GM23338 (cell line): ENCODE measurements around the gene PRUNE1. TPM values are rescaled to one million over a fixed set of nuclear protein-coding genes. Genes with fewer than 3 reads are reported as not detected.

Experiments used
- ATAC-seq: fragments of 200-7000 bp; cut with Tn5 transposase; 3 replicates; pipeline ENCODE4 v1.9.1; 2020
- DNase-seq: peaks from one replicate; pipeline ENCODE4 v3.0.0-alpha.2; 2015; ENCODE audit warnings: low spot score
- H2AFZ ChIP-seq: fragments of 200-600 bp; sonication (generic); 2 replicates; pipeline ENCODE4 v1.8.0; 2016; ENCODE audit warnings: antibody characterized with exemption, mild to moderate bottlenecking, moderate library complexity
- H3F3A ChIP-seq: fragments of 200-600 bp; sonication (generic); replicated peaks from 2 replicates; pipeline ENCODE4 v1.8.0; 2017; ENCODE audit warnings: antibody characterized with exemption, mixed run types, low read depth
- H3K27ac ChIP-seq: fragments of 200-600 bp; sonication (generic); 2 replicates; pipeline ENCODE4 v1.6.1; 2016; ENCODE audit warnings: low read depth
- H3K27me3 ChIP-seq: fragments of 200-600 bp; sonication (generic); 2 replicates; pipeline ENCODE4 v1.8.0; 2016; ENCODE audit warnings: mild to moderate bottlenecking, mixed run types, moderate library complexity; ENCODE audit not compliant: insufficient read depth
- H3K36me3 ChIP-seq: fragments of 200-600 bp; sonication (generic); 2 replicates; pipeline ENCODE4 v1.8.0; 2016; ENCODE audit warnings: mild to moderate bottlenecking; ENCODE audit not compliant: insufficient read depth
- H3K4me1 ChIP-seq: fragments of 200-600 bp; sonication (generic); 2 replicates; pipeline ENCODE4 v1.8.0; 2016; ENCODE audit warnings: mild to moderate bottlenecking, moderate library complexity; ENCODE audit not compliant: insufficient read depth
- H3K4me2 ChIP-seq: fragments of 200-600 bp; sonication (generic); 2 replicates; pipeline ENCODE4 v1.7.1; 2017; ENCODE audit warnings: mixed run types
- H3K4me3 ChIP-seq: fragments of 200-600 bp; sonication (generic); 2 replicates; pipeline ENCODE4 v1.6.1; 2016; ENCODE audit warnings: mixed run types
- H3K79me2 ChIP-seq: fragments of 200-600 bp; sonication (generic); replicated peaks from 2 replicates; pipeline ENCODE4 v1.8.0; 2017; ENCODE audit warnings: mild to moderate bottlenecking; ENCODE audit not compliant: insufficient read depth
- H3K9me2 ChIP-seq: fragments of 200-600 bp; sonication (generic); 2 replicates; pipeline ENCODE4 v1.8.0; 2017; ENCODE audit not compliant: insufficient read depth
- H4K20me1 ChIP-seq: fragments of 200-600 bp; sonication (generic); replicated peaks from 2 replicates; pipeline ENCODE4 v1.8.0; 2017; ENCODE audit warnings: mild to moderate bottlenecking; ENCODE audit not compliant: insufficient read depth
- H3K27ac Mint-ChIP-seq: 2 replicates; pipeline ENCODE4 v1.8.0; 2020; ENCODE audit warnings: inconsistent platforms, mild to moderate bottlenecking, moderate library complexity, mixed read lengths
- H3K27me3 Mint-ChIP-seq: 3 replicates; pipeline ENCODE4 v1.8.0; 2022; ENCODE audit warnings: low read depth, mild to moderate bottlenecking, moderate library complexity, mixed read lengths, inconsistent platforms; ENCODE audit not compliant: insufficient read depth, poor library complexity
- H3K36me3 Mint-ChIP-seq: 3 replicates; pipeline ENCODE4 v1.8.0; 2021; ENCODE audit warnings: low read depth, mild to moderate bottlenecking, inconsistent platforms, moderate library complexity, mixed read lengths
- H3K4me1 Mint-ChIP-seq: 3 replicates; pipeline ENCODE4 v1.8.0; 2020; ENCODE audit warnings: mild to moderate bottlenecking, inconsistent platforms, mixed read lengths
- H3K4me3 Mint-ChIP-seq: 3 replicates; pipeline ENCODE4 v1.8.0; 2021; ENCODE audit warnings: moderate library complexity, mild to moderate bottlenecking, inconsistent platforms, mixed read lengths
- H3K9me3 Mint-ChIP-seq: 3 replicates; pipeline ENCODE4 v1.8.0; 2020; ENCODE audit warnings: moderate library complexity, mild to moderate bottlenecking, inconsistent platforms, mixed read lengths
- CREB1 ChIP-seq: fragments of 250-450 bp; sonication (Bioruptor Pico); IDR thresholded peaks from 2 replicates; pipeline ENCODE4 v1.5.0; 2020; ENCODE audit warnings: low read depth, mild to moderate bottlenecking, moderate library complexity
- EZH2 ChIP-seq: fragments of 200-600 bp; sonication (generic); IDR thresholded peaks from one replicate; pipeline ENCODE4 v1.8.0; 2017; ENCODE audit warnings: antibody characterized with exemption, mild to moderate bottlenecking, low read depth; ENCODE audit not compliant: unreplicated experiment
- EZH2phosphoT487 ChIP-seq: fragments of 200-600 bp; sonication (generic); IDR thresholded peaks from one replicate; pipeline ENCODE4 v1.8.1; 2018; ENCODE audit warnings: antibody characterized with exemption; ENCODE audit not compliant: unreplicated experiment
- JUNB ChIP-seq: IDR thresholded peaks from one replicate; pipeline ENCODE4 v1.6.1; 2016; ENCODE audit warnings: antibody characterized with exemption; ENCODE audit not compliant: unreplicated experiment
- NANOG ChIP-seq: IDR thresholded peaks from 2 replicates; pipeline ENCODE4 v1.6.1; 2016; ENCODE audit warnings: antibody characterized with exemption, borderline replicate concordance
- POLR2AphosphoS5 ChIP-seq: IDR thresholded peaks from 2 replicates; pipeline ENCODE4 v1.6.1; 2016; ENCODE audit warnings: antibody characterized with exemption, low read depth
- ZNF331 ChIP-seq: fragments of 250-450 bp; sonication (Bioruptor Pico); IDR thresholded peaks from 2 replicates; pipeline ENCODE4 v1.5.0; 2020; ENCODE audit warnings: low read depth, mild to moderate bottlenecking, moderate library complexity
- polyA plus RNA-seq: library from polyadenylated mRNA; unstranded; fragments of >200 nt; fragmentation: Nextera tagmentation; extraction: Ambion mirVana; gene quantifications from 2 replicates; pipeline ENCODE4 v1.2.1, GENCODE V29; 2016
- total RNA-seq: library from RNA; depleted of rRNA; stranded (reverse); fragments of >200 nt; shearing (Covaris generic); gene quantifications from 2 replicates; pipeline ENCODE4 v1.2.3, GENCODE V29; 2014
- TF ChIP-seq, protein P1 (sequence below), 2 experiments: fragments of 200-600 bp in 1 of 2; sonication (generic) in 1 of 2; conservative IDR thresholded peaks; 2 replicates each; pipeline versions ENCODE4 v1.5.1 to v1.6.1; 2016 to 2017; ENCODE audit warnings: antibody characterized with exemption in 2 of 2, low read depth in 2 of 2, mild to moderate bottlenecking in 2 of 2, moderate library complexity in 1 of 2
- TF ChIP-seq, protein P2 (sequence below): IDR thresholded peaks from one replicate; pipeline ENCODE4 v1.6.1; 2018; ENCODE audit warnings: antibody characterized with exemption; ENCODE audit not compliant: unreplicated experiment
- TF ChIP-seq, protein P3 (sequence below): IDR thresholded peaks from 2 replicates; pipeline ENCODE4 v1.6.1; 2016; ENCODE audit warnings: antibody characterized with exemption

Gene PRUNE1
- total and polyA plus RNA-seq, 2 experiments from 2014 or later = 14.7 to 33.2 TPM

DNA sequence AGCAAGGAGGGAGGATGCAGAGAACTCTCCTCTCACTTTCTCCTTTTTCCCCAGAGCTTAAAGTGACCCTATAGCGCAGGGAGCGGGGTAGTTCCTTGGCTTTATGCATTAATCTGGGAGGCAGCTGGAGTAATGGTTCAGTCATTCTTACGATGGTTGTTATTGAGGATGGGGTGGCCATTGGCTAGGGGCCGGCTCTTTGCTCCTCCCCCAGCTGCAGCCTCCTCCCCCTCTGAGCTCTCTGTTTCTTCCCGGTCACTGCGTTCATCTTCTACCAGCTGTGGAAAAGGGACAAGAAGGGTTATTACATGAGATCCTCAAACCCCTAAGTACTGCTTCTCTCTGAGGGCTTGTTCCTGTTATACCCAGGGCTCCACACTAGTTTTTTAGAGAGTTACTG lies 42.2 kb upstream of the PRUNE1 start:
- Histone ChIP-seq H4K20me1 (peaks cover 27% of the 10 kb centered on the region), H3K36me3 (peaks cover 51% of the 10 kb centered on the region), H3F3A (peaks cover 34% of the 10 kb centered on the region), H3K27me3 (no peaks in the 10 kb centered on the region), H3K79me2 (peaks cover 27% of the 10 kb centered on the region), H3K4me3 (no peak overlapping the region), H3K27ac (no peak overlapping the region), H3K9me2 (no peaks in the 10 kb centered on the region), H2AFZ (no peak overlapping the region), H3K4me1 (peaks cover 11% of the 10 kb centered on the region), H3K4me2 (no peak overlapping the region)
- Mint-ChIP-seq H3K27ac (no peak overlapping the region), H3K27me3 (peaks cover 15% of the 10 kb centered on the region), H3K4me3 (no peak overlapping the region), H3K36me3 (peaks cover 82% of the 10 kb centered on the region), H3K9me3 (no peaks in the 10 kb centered on the region; the same call in 2 of the 3 replicates), H3K4me1 (peaks cover 18% of the 10 kb centered on the region)
- ATAC-seq = peak; percentile 29
- DNase-seq = no peak
- TF ChIP-seq, protein P1, sequence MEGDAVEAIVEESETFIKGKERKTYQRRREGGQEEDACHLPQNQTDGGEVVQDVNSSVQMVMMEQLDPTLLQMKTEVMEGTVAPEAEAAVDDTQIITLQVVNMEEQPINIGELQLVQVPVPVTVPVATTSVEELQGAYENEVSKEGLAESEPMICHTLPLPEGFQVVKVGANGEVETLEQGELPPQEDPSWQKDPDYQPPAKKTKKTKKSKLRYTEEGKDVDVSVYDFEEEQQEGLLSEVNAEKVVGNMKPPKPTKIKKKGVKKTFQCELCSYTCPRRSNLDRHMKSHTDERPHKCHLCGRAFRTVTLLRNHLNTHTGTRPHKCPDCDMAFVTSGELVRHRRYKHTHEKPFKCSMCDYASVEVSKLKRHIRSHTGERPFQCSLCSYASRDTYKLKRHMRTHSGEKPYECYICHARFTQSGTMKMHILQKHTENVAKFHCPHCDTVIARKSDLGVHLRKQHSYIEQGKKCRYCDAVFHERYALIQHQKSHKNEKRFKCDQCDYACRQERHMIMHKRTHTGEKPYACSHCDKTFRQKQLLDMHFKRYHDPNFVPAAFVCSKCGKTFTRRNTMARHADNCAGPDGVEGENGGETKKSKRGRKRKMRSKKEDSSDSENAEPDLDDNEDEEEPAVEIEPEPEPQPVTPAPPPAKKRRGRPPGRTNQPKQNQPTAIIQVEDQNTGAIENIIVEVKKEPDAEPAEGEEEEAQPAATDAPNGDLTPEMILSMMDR (conservative IDR thresholded peaks at IDR 0.05; ENCODE audit: low read depth in 2 of 2) = no peak
- TF ChIP-seq POLR2AphosphoS5 (no peak), EZH2 (no peak)

DNA sequence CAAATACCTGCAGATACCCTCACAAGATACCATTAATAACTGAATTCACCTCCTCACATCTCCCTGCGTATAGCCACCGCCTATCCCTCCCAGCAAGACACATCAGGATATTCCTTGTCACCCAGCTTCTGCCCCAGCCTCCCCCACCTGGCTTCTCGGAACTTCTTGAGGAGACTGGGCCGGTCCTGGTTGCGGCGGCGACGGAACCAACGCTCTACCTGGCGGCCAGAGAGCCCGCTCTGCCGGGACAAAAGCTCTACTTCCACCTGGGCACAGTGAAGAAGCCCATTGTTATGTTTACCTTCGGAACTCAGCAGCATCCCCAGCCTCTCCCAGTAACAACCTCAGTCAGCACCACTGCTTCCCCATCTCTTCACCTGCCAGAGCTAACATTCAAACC lies 40.3 kb upstream of the PRUNE1 start:
- H3K36me3 Mint-ChIP-seq = peaks cover 70% of the 10 kb centered on the region
- Histone ChIP-seq H3K4me2 (no peak overlapping the region), H3K27ac (no peak overlapping the region), H3F3A (peaks cover 29% of the 10 kb centered on the region), H3K4me3 (no peak overlapping the region), H3K79me2 (peaks cover 47% of the 10 kb centered on the region), H3K4me1 (peaks cover 30% of the 10 kb centered on the region), H3K9me2 (no peaks in the 10 kb centered on the region), H3K36me3 (peaks cover 46% of the 10 kb centered on the region), H2AFZ (no peak overlapping the region), H3K27me3 (no peaks in the 10 kb centered on the region), H4K20me1 (peaks cover 29% of the 10 kb centered on the region)
- TF ChIP-seq, protein P2, sequence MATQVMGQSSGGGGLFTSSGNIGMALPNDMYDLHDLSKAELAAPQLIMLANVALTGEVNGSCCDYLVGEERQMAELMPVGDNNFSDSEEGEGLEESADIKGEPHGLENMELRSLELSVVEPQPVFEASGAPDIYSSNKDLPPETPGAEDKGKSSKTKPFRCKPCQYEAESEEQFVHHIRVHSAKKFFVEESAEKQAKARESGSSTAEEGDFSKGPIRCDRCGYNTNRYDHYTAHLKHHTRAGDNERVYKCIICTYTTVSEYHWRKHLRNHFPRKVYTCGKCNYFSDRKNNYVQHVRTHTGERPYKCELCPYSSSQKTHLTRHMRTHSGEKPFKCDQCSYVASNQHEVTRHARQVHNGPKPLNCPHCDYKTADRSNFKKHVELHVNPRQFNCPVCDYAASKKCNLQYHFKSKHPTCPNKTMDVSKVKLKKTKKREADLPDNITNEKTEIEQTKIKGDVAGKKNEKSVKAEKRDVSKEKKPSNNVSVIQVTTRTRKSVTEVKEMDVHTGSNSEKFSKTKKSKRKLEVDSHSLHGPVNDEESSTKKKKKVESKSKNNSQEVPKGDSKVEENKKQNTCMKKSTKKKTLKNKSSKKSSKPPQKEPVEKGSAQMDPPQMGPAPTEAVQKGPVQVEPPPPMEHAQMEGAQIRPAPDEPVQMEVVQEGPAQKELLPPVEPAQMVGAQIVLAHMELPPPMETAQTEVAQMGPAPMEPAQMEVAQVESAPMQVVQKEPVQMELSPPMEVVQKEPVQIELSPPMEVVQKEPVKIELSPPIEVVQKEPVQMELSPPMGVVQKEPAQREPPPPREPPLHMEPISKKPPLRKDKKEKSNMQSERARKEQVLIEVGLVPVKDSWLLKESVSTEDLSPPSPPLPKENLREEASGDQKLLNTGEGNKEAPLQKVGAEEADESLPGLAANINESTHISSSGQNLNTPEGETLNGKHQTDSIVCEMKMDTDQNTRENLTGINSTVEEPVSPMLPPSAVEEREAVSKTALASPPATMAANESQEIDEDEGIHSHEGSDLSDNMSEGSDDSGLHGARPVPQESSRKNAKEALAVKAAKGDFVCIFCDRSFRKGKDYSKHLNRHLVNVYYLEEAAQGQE = no peak
- no peak for TF ChIP-seq NANOG
- TF ChIP-seq EZH2phosphoT487 = no peak
- TF ChIP-seq CREB1 (CRISPR knock-in tag) = no peak
- TF ChIP-seq, protein P3, sequence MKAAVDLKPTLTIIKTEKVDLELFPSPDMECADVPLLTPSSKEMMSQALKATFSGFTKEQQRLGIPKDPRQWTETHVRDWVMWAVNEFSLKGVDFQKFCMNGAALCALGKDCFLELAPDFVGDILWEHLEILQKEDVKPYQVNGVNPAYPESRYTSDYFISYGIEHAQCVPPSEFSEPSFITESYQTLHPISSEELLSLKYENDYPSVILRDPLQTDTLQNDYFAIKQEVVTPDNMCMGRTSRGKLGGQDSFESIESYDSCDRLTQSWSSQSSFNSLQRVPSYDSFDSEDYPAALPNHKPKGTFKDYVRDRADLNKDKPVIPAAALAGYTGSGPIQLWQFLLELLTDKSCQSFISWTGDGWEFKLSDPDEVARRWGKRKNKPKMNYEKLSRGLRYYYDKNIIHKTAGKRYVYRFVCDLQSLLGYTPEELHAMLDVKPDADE = no peak
- no peak for TF ChIP-seq JUNB
- TF ChIP-seq ZNF331 = no peak
- H3K27me3 Mint-ChIP-seq = peaks cover 14% of the 10 kb centered on the region
- no peak for ATAC-seq
- peak overlapping the region; percentile 45; the same call in 1 of the 2 replicates for H3K27ac Mint-ChIP-seq
- H3K4me1 Mint-ChIP-seq = peaks cover 37% of the 10 kb centered on the region
- no peak overlapping the region for H3K4me3 Mint-ChIP-seq
- H3K9me3 Mint-ChIP-seq = no peaks in the 10 kb centered on the region; the same call in 2 of the 3 replicates
- no peak for DNase-seq
